K562 (cell line): ENCODE measurements around the gene KRT222. TPM values are rescaled to one million over a fixed set of nuclear protein-coding genes. Genes with fewer than 3 reads are reported as not detected.

ENCODE experiments used
- ATAC-seq: fragments of 200-7000 bp; cut with Tn5 transposase; 3 replicates; pipeline ENCODE4 v1.9.1; 2020; ENCODE audit warnings: moderate library complexity
- BruUV-seq: library from RNA; stranded (reverse); fragments of 400-500 nt; replicated peaks from 2 replicates; lab custom pipeline; 2021; lab: Mats Ljungman, UMichigan
- CTCF ChIA-PET: fragments of 300-600 bp; formaldehyde crosslinking; extraction: SDS; loops from one replicate; lab custom pipeline; 2021; ENCODE audit warnings: low intra/inter-chr PET ratio; lab: Yijun Ruan, JAX
- POLR2A ChIA-PET: fragments of 300-600, 350-650 bp; sonication (Branson Sonifier 250); formaldehyde crosslinking; extraction: SDS; loops from one replicate; lab custom pipeline; 2021; ENCODE audit warnings: antibody characterized with exemption, inconsistent platforms; lab: Yijun Ruan, JAX
- DNase-seq, 4 experiments: peaks; one replicate each; pipeline versions ENCODE4 v3.0.0 to v3.0.0-alpha.2; 2011 to 2018; ENCODE audit warnings: low spot score in 3 of 4, mixed read lengths in 3 of 4; ENCODE audit errors: extremely low read depth in 1 of 4
- FAIRE-seq: peaks from 2 replicates; lab custom pipeline; 2011; peaks lifted over from hg19 to GRCh38; lab: Jason Lieb, UNC
- H2AFZ ChIP-seq: 2 replicates; pipeline ENCODE4 v1.6.0; 2011; ENCODE audit warnings: low read depth, low read length, control low read depth, inconsistent platforms
- H3K27ac ChIP-seq: fragments of 200-600 bp; 3 replicates; pipeline ENCODE4 v1.8.0; 2011; ENCODE audit warnings: low read depth, mild to moderate bottlenecking, control low read depth, inconsistent platforms, low read length, moderate library complexity, mixed read lengths; ENCODE audit errors: extremely low read depth
- H3K27me3 ChIP-seq, 2 experiments: fragments of 300-600 bp in 1 of 2; 2 replicates in 1 of 2; 3 replicates in 1 of 2; pipeline versions ENCODE4 v1.6.0 to v1.8.0; 2011; ENCODE audit warnings: inconsistent platforms in 2 of 2, low read length in 2 of 2, mild to moderate bottlenecking in 1 of 2, mixed read lengths in 1 of 2, moderate library complexity in 1 of 2; ENCODE audit not compliant: control insufficient read depth in 2 of 2, insufficient read depth in 2 of 2
- H3K36me3 ChIP-seq: fragments of 300-600 bp; 3 replicates; pipeline ENCODE4 v1.8.0; 2011; ENCODE audit warnings: mild to moderate bottlenecking, low read length, inconsistent platforms; ENCODE audit not compliant: control insufficient read depth, insufficient read depth
- H3K4me1 ChIP-seq, 2 experiments: fragments of 200-600 bp in 1 of 2; replicated peaks in 1 of 2; 2 replicates in 1 of 2; 3 replicates in 1 of 2; pipeline versions ENCODE4 v1.5.1 to v1.8.0; 2011; ENCODE audit warnings: inconsistent platforms in 2 of 2, low read length in 2 of 2, mild to moderate bottlenecking in 1 of 2, mixed read lengths in 1 of 2, moderate library complexity in 1 of 2; ENCODE audit not compliant: control insufficient read depth in 2 of 2, insufficient read depth in 2 of 2
- H3K4me2 ChIP-seq: 2 replicates; pipeline ENCODE4 v1.6.1; 2011; ENCODE audit warnings: low read length, control low read depth, inconsistent platforms, mixed read lengths; ENCODE audit not compliant: insufficient read depth
- H3K4me3 ChIP-seq: fragments of 200-600 bp; sonication (generic), shearing (Covaris generic); 2 replicates; pipeline ENCODE4 v1.5.1; 2016; ENCODE audit warnings: control low read depth, inconsistent platforms
- H3K79me2 ChIP-seq: fragments of 200-600 bp; 3 replicates; pipeline ENCODE4 v1.8.0; 2011; ENCODE audit warnings: low read length, inconsistent platforms; ENCODE audit not compliant: control insufficient read depth, insufficient read depth
- H3K9ac ChIP-seq, 2 experiments: 2 replicates each; pipeline versions ENCODE4 v1.6.0 to v1.6.1; 2011; ENCODE audit warnings: low read depth in 2 of 2, low read length in 2 of 2, control low read depth in 1 of 2, inconsistent platforms in 1 of 2, mild to moderate bottlenecking in 1 of 2, mixed read lengths in 1 of 2; ENCODE audit not compliant: insufficient read depth in 1 of 2
- H3K9me1 ChIP-seq: one replicate; pipeline ENCODE4 v1.6.0; 2011; ENCODE audit warnings: inconsistent platforms, mild to moderate bottlenecking, low read length, moderate library complexity; ENCODE audit not compliant: control insufficient read depth, insufficient read depth
- H3K9me3 ChIP-seq: replicated peaks from 2 replicates; pipeline ENCODE4 v1.5.1; 2011; ENCODE audit warnings: low read depth, low read length, inconsistent platforms; ENCODE audit not compliant: control insufficient read depth, insufficient read depth
- H4K20me1 ChIP-seq: replicated peaks from 2 replicates; pipeline ENCODE4 v1.6.1; 2011; ENCODE audit warnings: low read length, inconsistent platforms, mixed read lengths; ENCODE audit not compliant: control insufficient read depth, insufficient read depth
- CREM ChIP-seq: IDR thresholded peaks from 2 replicates; pipeline ENCODE4 v1.6.1; 2014; ENCODE audit warnings: antibody characterized with exemption, low read depth
- FOXJ3 ChIP-seq: sonication (generic); formaldehyde crosslinking; IDR thresholded peaks from 2 replicates; pipeline ENCODE4 v1.4.0; 2020; ENCODE audit warnings: mild to moderate bottlenecking, missing genetic modification reagents
- FOXK1 ChIP-seq: sonication (generic); formaldehyde crosslinking; IDR thresholded peaks from 2 replicates; pipeline ENCODE4 v1.8.0; 2022; ENCODE audit warnings: missing genetic modification reagents, mild to moderate bottlenecking, borderline replicate concordance
- FOXK2 ChIP-seq, 2 experiments: fragments of 450-650 bp; IDR thresholded peaks in 1 of 2; conservative IDR thresholded peaks in 1 of 2; 2 replicates each; pipeline ENCODE4 v1.6.1; 2016; ENCODE audit warnings: low read depth in 2 of 2, mild to moderate bottlenecking in 1 of 2
- FOXP4 ChIP-seq: sonication (generic); formaldehyde crosslinking; IDR thresholded peaks from 2 replicates; pipeline ENCODE4 v1.8.0; 2022; ENCODE audit warnings: mild to moderate bottlenecking, missing genetic modification reagents, borderline replicate concordance
- HIVEP1 ChIP-seq: fragments of 250-450 bp; sonication (Bioruptor Pico); IDR thresholded peaks from 2 replicates; pipeline ENCODE4 v1.4.0; 2020; ENCODE audit warnings: mild to moderate bottlenecking
- NFIC ChIP-seq: fragments of 450-650 bp; IDR thresholded peaks from 2 replicates; pipeline ENCODE4 v1.6.1; 2017; ENCODE audit warnings: mild to moderate bottlenecking, inconsistent platforms
- NFRKB ChIP-seq: fragments of 450-650 bp; IDR thresholded peaks from 2 replicates; pipeline ENCODE4 v1.6.1; 2016; ENCODE audit warnings: low read depth
- PHF8 ChIP-seq: fragments of 200-600 bp; sonication (generic); IDR thresholded peaks from 2 replicates; pipeline ENCODE4 v1.6.1; 2012; ENCODE audit warnings: mixed run types, mild to moderate bottlenecking, inconsistent platforms, low read length, moderate library complexity, borderline replicate concordance
- PHTF2 ChIP-seq: fragments of 250-450 bp; sonication (Bioruptor Pico); IDR thresholded peaks from 2 replicates; pipeline ENCODE4 v1.5.0; 2021; ENCODE audit warnings: mild to moderate bottlenecking
- RBM39 ChIP-seq: fragments of 200-400 bp; formaldehyde crosslinking; optimal IDR thresholded peaks from 2 replicates; pipeline ENCODE3; 2018; ENCODE audit warnings: low read depth, low read length
- ZBED1 ChIP-seq: IDR thresholded peaks from 2 replicates; pipeline ENCODE4 v1.6.1; 2014
- ZNF395 ChIP-seq: fragments of 200-800 bp; sonication (Bioruptor generic); IDR thresholded peaks from 2 replicates; pipeline ENCODE4 v1.6.1; 2017; ENCODE audit warnings: missing genetic modification characterization, missing compliant biosample characterization
- WGBS: fragments of 100-300 bp; shearing (Covaris generic); methylation state at CpG from one replicate; pipeline ENCODE4 v1.1.6; 2016; ENCODE audit warnings: low coverage, mixed read lengths; ENCODE audit not compliant: insufficient coverage; ENCODE audit errors: missing lambda C conversion rate; 5-methylcytosine and 5-hydroxymethylcytosine counted together
- in situ Hi-C: fragments of 300-500 bp; cut with MboI; formaldehyde crosslinking; loops from 4 replicates; pipeline ENCODE4 v1.15.0; 2018; ENCODE audit warnings: inconsistent platforms, mixed read lengths
- intact Hi-C: fragments of 100-400 bp; cut with micrococcal nuclease; formaldehyde crosslinking; loops from 2 replicates; pipeline ENCODE4 v1.14.2; 2022
- polyA plus RNA-seq, 8 experiments: library from polyadenylated mRNA; depleted of rRNA in 4 of 8; stranded (reverse) in 5 of 8; unstranded in 3 of 8; fragments of >200 nt; fragmentation: Nextera tagmentation in 2 of 8; fragmentation: Illumina TruSeq in 1 of 8; extraction: Ambion mirVana in 2 of 8; extraction: Trizol in 1 of 8; gene quantifications; 2 replicates each; pipeline versions ENCODE4 v1.2.1 to v1.2.3, GENCODE V29; 2011 to 2014; ENCODE audit warnings: inconsistent platforms in 1 of 8, missing spikeins in 1 of 8
- total RNA-seq, 7 experiments: library from RNA; depleted of rRNA in 6 of 7; stranded (reverse); fragments of >200 nt in 6 of 7; fragmentation: Illumina TruSeq in 2 of 7; extraction: Trizol in 2 of 7; gene quantifications; 2 replicates each; pipeline versions ENCODE4 v1.2.1 to v1.2.3, GENCODE V29; 2011 to 2021; ENCODE audit warnings: low replicate concordance in 1 of 7

KRT222 gene
- total and polyA plus RNA-seq, 9 of the 15 experiments (the other 6 are each of a cell fraction or from before 2014, with no cell fraction given) = 0.03 to 0.11 (median 0.05) TPM; not detected in 5

GRCh38 chr17:40697297-40697696 lies 32.3 kb upstream of the KRT222 start:
- WGBS = 6% methylated on average over 7 of the region's 7 CpGs
- DNase-seq (no peak), FAIRE-seq (no peak), ATAC-seq (no peak)
- ChIA-PET CTCF (no interaction called here), POLR2A (interaction anchor here (0.7 to 1.3 kb wide), 4 partner anchors 11 to 148 kb away, joined by 3 to 5 read pairs (median 4); no protein-coding TSS in a partner anchor)
- Histone ChIP-seq H3K79me2 (no peaks in the 10 kb centered on the region), H3K9ac (no peak overlapping the region), H3K4me3 (no peak overlapping the region), H3K27ac (no peak overlapping the region), H3K9me1 (no peaks in the 10 kb centered on the region), H3K27me3 (peaks cover 38 to 43% of the 10 kb centered on the region in 2 experiments), H3K4me2 (no peak overlapping the region), H3K4me1 (no peaks in the 10 kb centered on the region), H3K9me3 (no peaks in the 10 kb centered on the region), H2AFZ (no peak overlapping the region), H3K36me3 (no peaks in the 10 kb centered on the region), H4K20me1 (no peaks in the 10 kb centered on the region)
- in situ Hi-C loops (no loop called here), intact Hi-C loops (no loop called here)
- no TSS peak for BruUV-seq
- TF ChIP-seq PHF8 (no peak), NFIC (no peak), PHTF2 (CRISPR knock-in tag) (no peak), NFRKB (no peak), FOXJ3 (CRISPR knock-in tag) (no peak), RBM39 (no peak), FOXK1 (CRISPR knock-in tag) (no peak), FOXP4 (CRISPR knock-in tag) (no peak), ZBED1 (no peak), ZNF395 (CRISPR knock-in tag) (no peak), FOXK2 (conservative IDR thresholded peaks at IDR 0.05 in 1 of 2, IDR thresholded peaks at IDR 0.05 in 1 of 2; ENCODE audit: low read depth in 2 of 2) (no peak), CREM (no peak), HIVEP1 (CRISPR knock-in tag) (no peak)
